Spinal cord (tissue), 10 donors: ENCODE results near the gene CHN1. TPM values are rescaled to one million over a fixed set of nuclear protein-coding genes. Genes with fewer than 3 reads are reported as not detected.

ENCODE experiments used
- DNase-seq, 6 donors: peaks; one replicate each; pipeline versions ENCODE4 v3.0.0 to v3.0.0-alpha.2; 2013 to 2015; ENCODE audit warnings: low spot score in 6 of 6, low read depth in 4 of 6
- H3K27ac ChIP-seq: one replicate; pipeline ENCODE4 v1.5.1; 2013; ENCODE audit warnings: low read depth, low read length, control low read depth
- H3K27me3 ChIP-seq: one replicate; pipeline ENCODE4 v1.6.1; 2013; ENCODE audit warnings: low read length; ENCODE audit not compliant: control insufficient read depth, insufficient read depth
- H3K36me3 ChIP-seq: one replicate; pipeline ENCODE4 v1.6.1; 2013; ENCODE audit warnings: low read length; ENCODE audit not compliant: control insufficient read depth, insufficient read depth
- H3K4me1 ChIP-seq: one replicate; pipeline ENCODE4 v1.6.1; 2013; ENCODE audit warnings: low read length; ENCODE audit not compliant: control insufficient read depth, insufficient read depth
- H3K4me3 ChIP-seq: one replicate; pipeline ENCODE4 v1.5.1; 2013; ENCODE audit warnings: low read depth, low read length, control low read depth
- H3K9me3 ChIP-seq: one replicate; pipeline ENCODE4 v1.6.1; 2013; ENCODE audit warnings: low read length; ENCODE audit not compliant: control insufficient read depth, insufficient read depth
- WGBS: methylation state at CpG from one replicate; pipeline ENCODE4 v1.1.5; 2013; ENCODE audit warnings: missing lambda C conversion rate; ENCODE audit not compliant: insufficient coverage; 5-methylcytosine and 5-hydroxymethylcytosine counted together
- polyA plus RNA-seq, 2 donors: library from polyadenylated mRNA; unstranded; fragments of 120-200 nt; gene quantifications; one replicate each; pipeline ENCODE4 v1.2.1, GENCODE V29; 2013; ENCODE audit not compliant: insufficient read length in 2 of 2
- total RNA-seq, 2 donors: library from RNA; depleted of rRNA in 1 of 2; stranded (reverse); fragments of 120-200 nt in 1 of 2; fragments of >200 nt in 1 of 2; gene quantifications; one replicate each; pipeline versions ENCODE4 v1.2.3 to v1.2.4, GENCODE V29; 2013 to 2014
- donor health status: healthy.

Gene CHN1
- total and polyA plus RNA-seq, 4 donors: 56.9 to 72.4 (median 64.0) TPM

DNA sequence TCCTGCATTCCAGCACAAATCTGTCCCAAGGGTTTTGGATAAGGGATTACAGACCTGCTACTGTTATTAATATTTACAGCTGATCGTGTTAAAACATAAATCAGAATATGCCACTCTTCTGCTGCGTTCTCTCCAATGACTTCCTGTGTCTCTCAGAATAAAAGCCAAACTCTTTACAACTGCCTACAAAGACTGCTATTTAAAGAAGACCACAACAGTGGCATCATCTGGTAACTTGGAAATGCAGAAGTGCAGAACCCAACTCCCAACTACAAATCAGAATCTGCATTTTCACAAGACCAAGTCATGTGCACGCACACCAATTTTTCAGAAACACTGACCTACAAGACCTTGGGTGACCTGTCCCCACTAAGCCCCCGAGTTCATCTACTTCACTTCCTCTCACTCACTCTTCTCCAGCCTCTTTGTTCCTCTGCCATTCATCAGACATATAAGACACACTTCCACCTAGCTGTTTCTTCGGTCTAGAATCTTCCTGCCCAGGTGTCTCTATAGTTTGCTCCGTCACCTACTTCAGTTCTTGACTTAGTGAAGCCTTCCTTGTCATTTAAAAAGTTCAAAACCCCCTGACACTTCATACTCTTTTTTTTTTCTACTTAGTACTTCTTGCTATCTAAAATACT is 36.0 kb downstream of the CHN1 start:
- no peak overlapping the region for H3K27ac ChIP-seq
- no peaks in the 10 kb centered on the region for H3K36me3 ChIP-seq
- WGBS: 67% methylated on average over 5 of the region's 6 CpGs
- peaks cover 4% of the 10 kb centered on the region for H3K4me1 ChIP-seq
- H3K27me3 ChIP-seq: no peaks in the 10 kb centered on the region
- H3K4me3 ChIP-seq: no peak overlapping the region
- H3K9me3 ChIP-seq: no peaks in the 10 kb centered on the region
- no peak for DNase-seq

DNA sequence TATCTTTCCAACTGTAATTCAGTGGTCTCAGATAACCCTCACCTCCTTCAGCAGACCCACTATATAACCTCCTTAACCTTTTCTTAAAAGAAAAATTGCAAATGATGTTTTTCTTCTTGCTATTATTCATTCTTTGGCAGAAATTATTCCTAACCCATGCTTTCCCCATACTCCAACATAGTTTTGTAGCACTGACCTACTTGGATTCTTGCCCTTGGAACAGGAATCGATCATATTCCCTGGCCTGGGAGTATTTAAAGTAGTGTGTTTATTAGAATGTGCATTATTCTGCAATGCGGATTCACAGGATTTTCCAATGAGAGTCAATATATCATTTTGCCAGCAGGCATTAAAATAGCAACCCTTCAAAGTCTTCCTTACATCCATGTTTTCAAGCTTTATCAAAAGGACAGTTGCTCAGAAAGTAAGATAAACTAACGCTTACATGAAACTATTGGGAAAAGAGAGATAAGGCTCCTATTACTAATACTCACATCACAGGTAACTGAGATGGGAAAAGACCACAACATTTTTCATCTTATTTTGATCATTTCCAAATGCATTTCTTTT is 37.4 kb downstream of the CHN1 start:
- DNase-seq: no peak
- Histone ChIP-seq H3K36me3 (no peaks in the 10 kb centered on the region), H3K27me3 (no peaks in the 10 kb centered on the region), H3K9me3 (no peaks in the 10 kb centered on the region), H3K4me1 (peaks cover 4% of the 10 kb centered on the region), H3K27ac (no peak overlapping the region), H3K4me3 (no peak overlapping the region)
- WGBS: no CpG with 5 or more reads among the region's 3 CpGs

- no CpG with 5 or more reads among the region's 6 CpGs for WGBS
- no peak for DNase-seq
- no peaks in the 10 kb centered on the region for H3K9me3 ChIP-seq
- peaks cover 4% of the 10 kb centered on the region for H3K4me1 ChIP-seq
- H3K27me3 ChIP-seq: no peaks in the 10 kb centered on the region
- no peak overlapping the region for H3K4me3 ChIP-seq
- peak overlapping the region; percentile 61 for H3K27ac ChIP-seq
- no peaks in the 10 kb centered on the region for H3K36me3 ChIP-seq
These were observed 38.1 kb downstream of the CHN1 start for GRCh38 chr2:174967086-174967485.

GRCh38 chr2:174965992-174966744 is 39.0 kb downstream of the CHN1 start:
- 34% methylated on average over 2 of the region's 5 CpGs for WGBS
- H3K27ac ChIP-seq: peak overlapping the region; percentile 61
- H3K9me3 ChIP-seq: no peaks in the 10 kb centered on the region
- H3K36me3 ChIP-seq: no peaks in the 10 kb centered on the region
- peak in 3 of 6 donors; percentile 38 to 73 (median 51) for DNase-seq
- no peaks in the 10 kb centered on the region for H3K27me3 ChIP-seq
- peaks cover 4% of the 10 kb centered on the region for H3K4me1 ChIP-seq
- H3K4me3 ChIP-seq: no peak overlapping the region

DNA sequence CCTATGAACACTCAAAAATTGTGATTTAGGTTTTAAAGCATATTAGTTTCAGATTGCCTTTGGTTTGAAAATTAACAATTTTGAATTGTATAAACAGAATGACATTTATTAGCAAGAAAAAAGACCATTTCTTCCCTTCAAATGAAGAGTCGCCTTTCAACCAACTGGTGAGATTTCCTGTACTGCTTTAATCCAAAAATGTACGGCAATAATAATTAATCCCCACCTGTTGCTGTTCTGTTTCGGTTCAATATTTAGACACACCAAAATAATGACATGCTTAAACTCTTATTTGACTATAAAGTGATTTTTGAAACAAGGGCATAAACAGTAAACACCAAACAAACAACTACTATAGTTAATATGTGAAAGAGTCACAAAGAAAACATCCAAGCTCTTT is 39.6 kb downstream of the CHN1 start:
- Histone ChIP-seq H3K27ac (peak overlapping the region; percentile 61), H3K36me3 (no peaks in the 10 kb centered on the region), H3K4me3 (no peak overlapping the region), H3K27me3 (no peaks in the 10 kb centered on the region), H3K4me1 (peaks cover 4% of the 10 kb centered on the region), H3K9me3 (no peaks in the 10 kb centered on the region)
- DNase-seq: no peak
- WGBS: no CpG with 5 or more reads among the region's 3 CpGs

GRCh38 chr2:174964404-174964803 is 40.8 kb downstream of the CHN1 start:
- peak in 1 of 6 donors; percentile 46 for DNase-seq
- Histone ChIP-seq H3K27me3 (no peaks in the 10 kb centered on the region), H3K36me3 (no peaks in the 10 kb centered on the region), H3K4me3 (no peak overlapping the region), H3K27ac (peak overlapping the region; percentile 9), H3K9me3 (no peaks in the 10 kb centered on the region), H3K4me1 (peaks cover 4% of the 10 kb centered on the region)
- WGBS: no CpG with 5 or more reads among the region's 2 CpGs

DNA sequence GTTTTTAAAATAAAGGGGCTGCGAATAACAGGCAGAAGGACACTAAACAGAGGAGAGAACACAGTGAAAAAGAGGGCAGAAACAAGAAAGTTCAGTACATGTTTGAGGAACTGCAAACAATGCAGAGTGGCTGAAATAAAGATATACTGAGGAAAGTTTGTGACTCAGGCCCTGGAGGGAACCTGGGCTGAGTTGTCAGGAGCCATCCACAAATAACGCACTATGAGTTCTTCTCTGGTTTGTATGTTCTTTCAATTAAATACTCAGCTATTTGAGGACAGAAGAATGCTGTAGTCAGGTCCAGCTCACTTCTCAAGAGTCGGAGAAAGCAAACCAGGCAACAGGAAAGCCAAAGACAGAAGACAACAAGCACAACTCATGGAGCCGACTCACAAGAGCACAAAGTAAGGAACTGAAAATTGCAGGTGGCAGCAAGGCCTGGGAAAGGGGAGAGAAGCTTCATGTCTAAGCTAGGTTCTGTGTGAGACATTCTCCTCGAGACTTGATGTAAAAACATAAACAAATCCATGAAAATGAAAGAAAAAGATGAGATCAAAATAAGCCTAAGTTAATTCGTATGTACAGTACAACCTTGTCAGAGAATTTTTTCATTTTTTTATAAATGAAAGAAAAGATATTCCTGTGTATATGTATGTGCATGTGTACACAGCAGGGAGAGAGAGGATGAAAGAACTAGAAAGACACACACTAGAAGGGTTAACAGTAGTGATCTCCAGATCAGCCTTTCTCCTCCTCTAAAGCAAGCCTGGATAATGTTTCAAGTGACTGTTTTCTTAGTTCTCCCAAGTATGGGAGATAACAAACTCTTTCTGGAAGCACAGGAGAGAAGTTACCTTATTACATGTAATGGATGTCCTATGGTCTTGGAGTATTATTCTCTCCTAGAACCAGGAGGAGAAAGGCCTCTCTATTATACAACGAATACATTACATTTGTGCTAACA is 41.5 kb downstream of the CHN1 start:
- no peaks in the 10 kb centered on the region for H3K27me3 ChIP-seq
- peak overlapping the region; percentile 17 for H3K27ac ChIP-seq
- DNase-seq: no peak
- H3K36me3 ChIP-seq: no peaks in the 10 kb centered on the region
- no peak overlapping the region for H3K4me3 ChIP-seq
- WGBS: 71% methylated on average over 1 of the region's 7 CpGs
- H3K4me1 ChIP-seq: peaks cover 4% of the 10 kb centered on the region
- no peaks in the 10 kb centered on the region for H3K9me3 ChIP-seq

DNA sequence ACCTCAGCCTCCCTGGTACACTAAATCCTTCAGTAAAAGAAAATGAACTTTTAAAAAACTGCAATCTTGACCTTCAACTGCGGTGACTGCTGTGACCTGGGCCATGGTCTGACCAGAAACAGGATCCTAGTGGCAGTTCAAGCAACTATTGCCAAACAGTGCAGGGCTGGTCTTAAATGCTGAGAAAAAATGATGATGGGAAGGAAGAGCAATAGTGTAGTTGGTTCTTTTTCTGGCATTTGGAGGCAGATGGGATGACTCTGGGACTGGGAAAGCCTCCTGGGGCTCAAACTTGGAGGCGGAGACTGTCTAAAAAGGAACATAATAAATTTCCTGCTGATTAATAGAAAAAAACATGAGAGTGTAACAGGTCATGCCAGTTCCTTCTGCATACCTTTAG is 45.4 kb downstream of the CHN1 start:
- no peaks in the 10 kb centered on the region for H3K9me3 ChIP-seq
- no peaks in the 10 kb centered on the region for H3K27me3 ChIP-seq
- no peaks in the 10 kb centered on the region for H3K4me1 ChIP-seq
- H3K27ac ChIP-seq: no peak overlapping the region
- no peak overlapping the region for H3K4me3 ChIP-seq
- WGBS: 89% methylated on average over 1 of the region's 2 CpGs
- no peak for DNase-seq
- H3K36me3 ChIP-seq: no peaks in the 10 kb centered on the region

DNA sequence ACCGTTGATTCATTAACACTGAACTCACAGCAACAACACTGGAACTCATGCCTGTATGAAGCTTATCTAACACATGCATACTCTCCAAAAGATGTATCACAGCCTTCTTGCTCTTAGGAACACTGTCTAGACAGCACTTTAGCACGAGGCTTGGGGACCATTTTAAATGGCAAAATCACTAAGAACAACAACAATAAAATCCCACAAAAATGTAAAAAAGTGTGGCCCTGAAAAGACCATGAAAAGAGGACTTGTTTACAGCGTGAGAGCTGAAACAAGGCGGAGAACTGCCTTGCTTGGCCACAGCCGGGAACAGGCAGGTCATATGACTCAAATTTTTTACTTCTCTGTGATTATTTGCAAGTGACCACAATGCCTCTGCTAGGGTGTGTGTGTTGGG is 48.1 kb downstream of the CHN1 start:
- WGBS: 100% methylated on average over 1 of the region's 5 CpGs
- Histone ChIP-seq H3K9me3 (no peaks in the 10 kb centered on the region), H3K27me3 (no peaks in the 10 kb centered on the region), H3K36me3 (no peaks in the 10 kb centered on the region), H3K27ac (no peak overlapping the region), H3K4me1 (no peaks in the 10 kb centered on the region), H3K4me3 (no peak overlapping the region)
- DNase-seq: no peak
